Progenitor cell of endocrine pancreas (in vitro differentiated cells): ENCODE measurements around the gene GZMH. TPM values are rescaled to one million over a fixed set of nuclear protein-coding genes. Genes with fewer than 3 reads are reported as not detected.

Experiments used
- DNase-seq: peaks from one replicate; pipeline ENCODE4 v3.0.0; 2021; ENCODE audit warnings: low spot score; ENCODE audit not compliant: unreplicated experiment
- H3K27ac Mint-ChIP-seq: 2 replicates; pipeline ENCODE4 v1.8.0; 2021; ENCODE audit warnings: mild to moderate bottlenecking, moderate library complexity, mixed read lengths
- H3K27me3 Mint-ChIP-seq: 2 replicates; pipeline ENCODE4 v1.8.0; 2021; ENCODE audit warnings: mixed read lengths
- H3K36me3 Mint-ChIP-seq: 2 replicates; pipeline ENCODE4 v1.8.0; 2022; ENCODE audit warnings: mixed read lengths; ENCODE audit not compliant: insufficient read depth
- H3K4me1 Mint-ChIP-seq: 2 replicates; pipeline ENCODE4 v1.8.0; 2021; ENCODE audit warnings: low read depth, mixed read lengths
- H3K4me3 Mint-ChIP-seq: 2 replicates; pipeline ENCODE4 v1.8.0; 2021; ENCODE audit warnings: low read depth, mild to moderate bottlenecking, moderate library complexity, mixed read lengths
- H3K9me3 Mint-ChIP-seq: 2 replicates; pipeline ENCODE4 v1.8.0; 2021; ENCODE audit warnings: low read depth, mixed read lengths
- CTCF ChIP-seq: fragments of 200-600 bp; sonication (generic); IDR thresholded peaks from one replicate; pipeline ENCODE4 v1.5.0; 2021; ENCODE audit warnings: antibody characterized with exemption, mild to moderate bottlenecking; ENCODE audit not compliant: unreplicated experiment
- total RNA-seq: library from RNA; stranded (reverse); gene quantifications from 2 replicates; pipeline ENCODE4 v1.2.1, GENCODE V29; 2021

GZMH gene
- total RNA-seq, 1 donor from 2014 or later, result not detected

GRCh38 chr14:24632761-24633160 is 23.3 kb upstream of the GZMH start:
- Mint-ChIP-seq H3K4me1 (no peaks in the 10 kb centered on the region), H3K27me3 (no peaks in the 10 kb centered on the region), H3K36me3 (no peaks in the 10 kb centered on the region), H3K27ac (no peak overlapping the region), H3K4me3 (no peak overlapping the region), H3K9me3 (peaks cover 17% of the 10 kb centered on the region)
- DNase-seq, result no peak
- TF ChIP-seq CTCF, result no peak

- no peak for DNase-seq
- no peak overlapping the region for H3K27ac Mint-ChIP-seq
- H3K9me3 Mint-ChIP-seq, result peaks cover 19% of the 10 kb centered on the region
- H3K36me3 Mint-ChIP-seq, result no peaks in the 10 kb centered on the region
- TF ChIP-seq CTCF, result no peak
- no peaks in the 10 kb centered on the region for H3K4me1 Mint-ChIP-seq
- no peaks in the 10 kb centered on the region for H3K27me3 Mint-ChIP-seq
- H3K4me3 Mint-ChIP-seq, result no peak overlapping the region
These were observed 22.9 kb upstream of the GZMH start for GRCh38 chr14:24632336-24632735.

GRCh38 chr14:24631749-24632335 is 22.4 kb upstream of the GZMH start:
- no peak overlapping the region for H3K4me3 Mint-ChIP-seq
- no peak for TF ChIP-seq CTCF
- H3K9me3 Mint-ChIP-seq, result peaks cover 17% of the 10 kb centered on the region
- no peaks in the 10 kb centered on the region for H3K4me1 Mint-ChIP-seq
- no peaks in the 10 kb centered on the region for H3K36me3 Mint-ChIP-seq
- no peaks in the 10 kb centered on the region for H3K27me3 Mint-ChIP-seq
- H3K27ac Mint-ChIP-seq, result no peak overlapping the region
- DNase-seq, result no peak

GRCh38 chr14:24630872-24631477 is 21.5 kb upstream of the GZMH start:
- Mint-ChIP-seq H3K36me3 (no peaks in the 10 kb centered on the region), H3K9me3 (peaks cover 16% of the 10 kb centered on the region), H3K4me3 (no peak overlapping the region), H3K4me1 (no peaks in the 10 kb centered on the region), H3K27me3 (no peaks in the 10 kb centered on the region), H3K27ac (no peak overlapping the region)
- DNase-seq, result no peak
- TF ChIP-seq CTCF, result no peak

- Mint-ChIP-seq H3K27me3 (no peaks in the 10 kb centered on the region), H3K36me3 (no peaks in the 10 kb centered on the region), H3K9me3 (peaks cover 19% of the 10 kb centered on the region), H3K4me3 (no peak overlapping the region), H3K4me1 (no peaks in the 10 kb centered on the region), H3K27ac (no peak overlapping the region)
- TF ChIP-seq CTCF, result no peak
- DNase-seq, result no peak
These were observed 20.8 kb upstream of the GZMH start for GRCh38 chr14:24630087-24630871.
